H1 (cell line): Measurements from ENCODE around the gene HJURP. TPM values are rescaled to one million over a fixed set of nuclear protein-coding genes. Genes with fewer than 3 reads are reported as not detected.

Experiments
- CTCF ChIA-PET: fragments of 300-600 bp; sonication (Branson Sonifier 250); formaldehyde crosslinking; loops from one replicate; lab custom pipeline; 2021; ENCODE audit not compliant: partially characterized antibody; lab: Charles Lee
- POLR2A ChIA-PET: fragments of 300-600 bp; sonication (Branson Sonifier 250); formaldehyde crosslinking; loops from one replicate; lab custom pipeline; 2021; ENCODE audit warnings: inconsistent platforms; ENCODE audit not compliant: partially characterized antibody; lab: Charles Lee
- DNase-seq, 2 experiments: peaks; one replicate each; pipeline versions ENCODE4 v3.0.0 to v3.0.0-alpha.2; 2010 to 2022; ENCODE audit warnings: low spot score in 2 of 2, low read depth in 1 of 2, mixed read lengths in 1 of 2
- FAIRE-seq: peaks from 2 replicates; lab custom pipeline; 2011; peaks lifted over from hg19 to GRCh38; lab: Jason Lieb, UNC
- H2AFZ ChIP-seq: 2 replicates; pipeline ENCODE4 v1.8.1; 2012; ENCODE audit warnings: low read length, inconsistent platforms
- H2AK5ac ChIP-seq: 2 replicates; pipeline ENCODE4 v1.6.1; 2013; ENCODE audit warnings: low read depth, low read length
- H2BK120ac ChIP-seq: replicated peaks from 2 replicates; pipeline ENCODE3; 2013; ENCODE audit warnings: low read depth, low read length, inconsistent platforms
- H2BK12ac ChIP-seq: 2 replicates; pipeline ENCODE4 v1.6.1; 2013; ENCODE audit warnings: low read depth, low read length
- H2BK15ac ChIP-seq: 2 replicates; pipeline ENCODE4 v1.6.1; 2013; ENCODE audit warnings: low read length
- H2BK20ac ChIP-seq: 2 replicates; pipeline ENCODE4 v1.6.1; 2013; ENCODE audit warnings: low read length
- H2BK5ac ChIP-seq: 2 replicates; pipeline ENCODE4 v1.6.1; 2013; ENCODE audit warnings: low read depth, low read length
- H3K14ac ChIP-seq: 2 replicates; pipeline ENCODE4 v1.6.1; 2013; ENCODE audit warnings: inconsistent platforms; ENCODE audit not compliant: insufficient read length
- H3K18ac ChIP-seq: 2 replicates; pipeline ENCODE4 v1.6.1; 2013; ENCODE audit warnings: low read length; ENCODE audit errors: extremely low read depth
- H3K23ac ChIP-seq: 2 replicates; pipeline ENCODE4 v1.6.1; 2013; ENCODE audit warnings: inconsistent platforms; ENCODE audit not compliant: insufficient read length
- H3K23me2 ChIP-seq: 2 replicates; pipeline ENCODE4 v1.6.1; 2013; ENCODE audit warnings: low read depth, low read length
- H3K27ac ChIP-seq: 2 replicates; pipeline ENCODE4 v1.6.1; 2011; ENCODE audit warnings: low read depth, low read length, inconsistent platforms
- H3K27me3 ChIP-seq, 4 experiments: replicated peaks in 1 of 4; 1 replicate in 1 of 4; 2 replicates in 3 of 4; pipeline versions ENCODE4 v1.6.1 to v1.8.1; 2011 to 2013; ENCODE audit warnings: low read length in 3 of 4, mild to moderate bottlenecking in 3 of 4, inconsistent platforms in 2 of 4, mixed read lengths in 2 of 4, moderate library complexity in 1 of 4; ENCODE audit not compliant: control insufficient read depth in 3 of 4, insufficient read depth in 3 of 4; ENCODE audit errors: extremely low read depth in 1 of 4
- H3K36me3 ChIP-seq, 4 experiments: 2 replicates each; pipeline versions ENCODE4 v1.6.1 to v1.8.1; 2011 to 2013; ENCODE audit warnings: mild to moderate bottlenecking in 4 of 4, low read length in 3 of 4, moderate library complexity in 2 of 4, control low read depth in 1 of 4, inconsistent platforms in 1 of 4; ENCODE audit not compliant: insufficient read depth in 4 of 4, control insufficient read depth in 2 of 4
- H3K4ac ChIP-seq: replicated peaks from 2 replicates; pipeline ENCODE3; 2013; ENCODE audit warnings: low read length, low read depth, mixed read lengths, inconsistent platforms; ENCODE audit not compliant: insufficient read length
- H3K4me1 ChIP-seq, 4 experiments: replicated peaks in 1 of 4; 1 replicate in 1 of 4; 2 replicates in 3 of 4; pipeline versions ENCODE4 v1.6.1 to v1.8.1; 2011 to 2013; ENCODE audit warnings: low read length in 3 of 4, inconsistent platforms in 2 of 4, mixed read lengths in 1 of 4; ENCODE audit not compliant: insufficient read depth in 4 of 4, control insufficient read depth in 3 of 4
- H3K4me2 ChIP-seq, 2 experiments: 2 replicates each; pipeline versions ENCODE4 v1.6.1 to v1.8.1; 2011 to 2013; ENCODE audit warnings: low read depth in 2 of 2, low read length in 2 of 2, control low read depth in 1 of 2, inconsistent platforms in 1 of 2, mild to moderate bottlenecking in 1 of 2; ENCODE audit not compliant: insufficient read depth in 1 of 2
- H3K4me3 ChIP-seq, 4 experiments: fragments of 200-600, 300-600 bp in 1 of 4; sonication (generic), shearing (Covaris generic), sonication (Bioruptor Twin) in 1 of 4; 2 replicates each; pipeline versions ENCODE4 v1.5.1 to v1.8.1; 2011 to 2016; ENCODE audit warnings: low read length in 4 of 4, low read depth in 3 of 4, control low read depth in 2 of 4, inconsistent platforms in 2 of 4, mild to moderate bottlenecking in 2 of 4, mixed read lengths in 1 of 4, moderate library complexity in 1 of 4; ENCODE audit not compliant: insufficient read depth in 2 of 4; ENCODE audit errors: extremely low read depth in 1 of 4
- H3K56ac ChIP-seq: replicated peaks from 2 replicates; pipeline ENCODE3; 2013; ENCODE audit warnings: low read depth, mild to moderate bottlenecking, mixed read lengths, low read length, inconsistent platforms; ENCODE audit not compliant: insufficient read length
- H3K79me1 ChIP-seq: 2 replicates; pipeline ENCODE4 v1.6.1; 2013; ENCODE audit warnings: low read depth, low read length, control low read depth
- H3K79me2 ChIP-seq, 2 experiments: 2 replicates each; pipeline versions ENCODE4 v1.6.1 to v1.8.1; 2012 to 2013; ENCODE audit warnings: low read length in 2 of 2, mild to moderate bottlenecking in 2 of 2, inconsistent platforms in 1 of 2; ENCODE audit not compliant: insufficient read depth in 2 of 2, control insufficient read depth in 1 of 2
- H3K9ac ChIP-seq, 4 experiments: replicated peaks in 1 of 4; 1 replicate in 1 of 4; 2 replicates in 3 of 4; pipeline versions ENCODE4 v1.6.1 to v1.8.1; 2011 to 2013; ENCODE audit warnings: low read depth in 3 of 4, low read length in 3 of 4, control low read depth in 2 of 4, mild to moderate bottlenecking in 2 of 4, moderate library complexity in 2 of 4, inconsistent platforms in 1 of 4; ENCODE audit errors: extremely low read depth in 1 of 4
- H3K9me3 ChIP-seq, 2 experiments: 2 replicates each; pipeline versions ENCODE4 v1.6.1 to v1.8.1; 2012 to 2013; ENCODE audit warnings: mild to moderate bottlenecking in 2 of 2, moderate library complexity in 2 of 2, control low read depth in 1 of 2, inconsistent platforms in 1 of 2, low read depth in 1 of 2, low read length in 1 of 2, mixed read lengths in 1 of 2; ENCODE audit not compliant: insufficient read depth in 2 of 2
- H4K20me1 ChIP-seq, 2 experiments: replicated peaks in 1 of 2; 2 replicates each; pipeline versions ENCODE3 to v1.8.1; 2011 to 2013; ENCODE audit warnings: inconsistent platforms in 2 of 2, low read length in 2 of 2, mild to moderate bottlenecking in 1 of 2; ENCODE audit not compliant: insufficient read depth in 2 of 2, control insufficient read depth in 1 of 2
- H4K5ac ChIP-seq: 2 replicates; pipeline ENCODE4 v1.6.1; 2013; ENCODE audit warnings: low read length, low read depth, mixed read lengths, inconsistent platforms; ENCODE audit not compliant: insufficient read length
- H4K8ac ChIP-seq: 2 replicates; pipeline ENCODE4 v1.8.0; 2013; ENCODE audit warnings: mild to moderate bottlenecking, moderate library complexity, low read length, inconsistent platforms; ENCODE audit not compliant: insufficient read depth; ENCODE audit errors: extremely low read depth
- H4K91ac ChIP-seq: replicated peaks from 2 replicates; pipeline ENCODE3; 2013; ENCODE audit warnings: low read length, mixed read lengths, inconsistent platforms; ENCODE audit not compliant: insufficient read length
- TCF12 ChIP-seq: IDR thresholded peaks from 2 replicates; pipeline ENCODE4 v1.6.1; 2011; ENCODE audit warnings: low read depth, mild to moderate bottlenecking, low read length
- WGBS, 2 experiments: shearing (Covaris generic) in 1 of 2; methylation state at CpG; one replicate each; pipeline versions ENCODE4 v1.1.6 to v1.1.7; 2013 to 2015; ENCODE audit warnings: low lambda C conversion rate in 2 of 2, mixed read lengths in 2 of 2, inconsistent platforms in 1 of 2, low coverage in 1 of 2, missing lambda C conversion rate in 1 of 2; ENCODE audit not compliant: insufficient replicate concordance in 2 of 2, insufficient coverage in 1 of 2, insufficient read length in 1 of 2; ENCODE audit errors: extremely low coverage in 1 of 2, missing lambda C conversion rate in 1 of 2; 5-methylcytosine and 5-hydroxymethylcytosine counted together
- polyA plus RNA-seq, 7 experiments: library from polyadenylated mRNA; depleted of rRNA in 3 of 7; stranded (reverse) in 5 of 7; unstranded in 2 of 7; fragments of >200 nt in 5 of 7; fragments of 200-250 nt in 2 of 7; gene quantifications; 1 replicate in 5 of 7; 2 replicates in 1 of 7; 4 replicates in 1 of 7; pipeline versions ENCODE4 v1.2.1 to v1.2.3, GENCODE V29; 2011 to 2013; ENCODE audit warnings: missing spikeins in 2 of 7, mixed read lengths in 2 of 7
- total RNA-seq: library from RNA; stranded (reverse); fragmentation: NEBNext Ultra II Directional; extraction: Animal tissue kit (Norgen Biotek cat#: 25700); gene quantifications from 2 replicates; pipeline ENCODE4 v1.2.1, GENCODE V29; 2021

The HJURP gene
- total and polyA plus RNA-seq, 2 of the 8 experiments (the other 6 are each of a cell fraction or from before 2014, with no cell fraction given): 49.3 to 60.5 TPM

DNA sequence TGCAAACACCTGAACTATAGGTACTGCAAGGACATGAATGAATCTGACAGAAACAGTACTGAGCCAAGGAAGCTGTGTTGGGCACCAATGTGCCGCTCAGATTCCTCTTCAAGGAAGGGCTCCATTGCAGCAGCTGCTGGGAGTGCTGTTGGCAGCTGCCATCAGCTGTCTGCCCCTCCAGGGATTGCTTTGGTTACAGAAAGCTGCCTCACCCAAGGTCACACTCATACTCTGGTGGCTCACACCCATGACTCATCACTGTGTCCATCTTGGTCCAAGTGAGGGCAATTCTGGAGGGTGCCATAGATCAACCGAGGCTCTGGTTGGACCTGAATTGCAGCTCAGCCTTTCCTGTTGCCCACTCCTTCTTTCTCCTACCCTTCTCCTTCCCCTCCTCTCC lies 38.5 kb upstream of the HJURP start:
- Histone ChIP-seq H3K79me1 (no peaks in the 10 kb centered on the region), H2BK15ac (no peak overlapping the region), H2BK12ac (no peak overlapping the region), H2BK20ac (no peak overlapping the region), H2BK120ac (no peak overlapping the region), H2AFZ (no peak overlapping the region), H3K4ac (no peak overlapping the region), H3K36me3 (no peaks in the 10 kb centered on the region), H4K5ac (no peak overlapping the region), H2BK5ac (no peak overlapping the region), H3K4me1 (no peaks in the 10 kb centered on the region), H3K56ac (no peak overlapping the region), H2AK5ac (no peak overlapping the region), H4K91ac (no peak overlapping the region), H3K27ac (no peak overlapping the region), H3K79me2 (no peaks in the 10 kb centered on the region), H3K23me2 (no peaks in the 10 kb centered on the region; the same call in 1 of the 2 replicates), H3K27me3 (no peaks in the 10 kb centered on the region), H3K9ac (no peak overlapping the region), H3K4me3 (no peak overlapping the region), H3K14ac (no peak overlapping the region), H3K4me2 (no peak overlapping the region), H4K20me1 (no peaks in the 10 kb centered on the region), H3K23ac (no peak overlapping the region), H3K9me3 (no peaks in the 10 kb centered on the region), H4K8ac (no peak overlapping the region), H3K18ac (no peak overlapping the region)
- WGBS, 2 experiments: 83% methylated on average over 2 of the region's 2 CpGs; no CpG with 5 or more reads in 1 of the 2 experiments
- no peak for DNase-seq
- CTCF ChIA-PET: no interaction called here
- FAIRE-seq: no peak
- POLR2A ChIA-PET: no interaction called here
- no peak for TF ChIP-seq TCF12
